T-helper 1 cell treated with Interleukin-12 subunit alpha and Interleukin-12 subunit beta and Interleukin-4 antibody, amounts not matched to agents 30 μg/mL and 1 μg/mL, for 36 hours (primary cell): ENCODE measurements around the gene RRAD.
"Not testable (repeated sequence)": the region's sequence is repeated elsewhere in the genome, so short reads cannot be mapped to it uniquely, and the experiment has no call there.

ENCODE experiments used
- H3K27ac Mint-ChIP-seq: one replicate; pipeline ENCODE4 v1.8.0; 2021; ENCODE audit warnings: mild to moderate bottlenecking, mixed read lengths
- H3K27me3 Mint-ChIP-seq: one replicate; pipeline ENCODE4 v1.8.0; 2021; ENCODE audit warnings: low read depth, mixed read lengths
- H3K36me3 Mint-ChIP-seq: one replicate; pipeline ENCODE4 v1.8.0; 2021; ENCODE audit warnings: low read depth, mixed read lengths
- H3K4me1 Mint-ChIP-seq: one replicate; pipeline ENCODE4 v1.8.0; 2021; ENCODE audit warnings: low read depth, mixed read lengths
- H3K4me3 Mint-ChIP-seq: one replicate; pipeline ENCODE4 v1.8.0; 2021; ENCODE audit warnings: mild to moderate bottlenecking, moderate library complexity, mixed read lengths
- H3K9me3 Mint-ChIP-seq: one replicate; pipeline ENCODE4 v1.8.0; 2021; ENCODE audit warnings: mixed read lengths

The RRAD gene

DNA sequence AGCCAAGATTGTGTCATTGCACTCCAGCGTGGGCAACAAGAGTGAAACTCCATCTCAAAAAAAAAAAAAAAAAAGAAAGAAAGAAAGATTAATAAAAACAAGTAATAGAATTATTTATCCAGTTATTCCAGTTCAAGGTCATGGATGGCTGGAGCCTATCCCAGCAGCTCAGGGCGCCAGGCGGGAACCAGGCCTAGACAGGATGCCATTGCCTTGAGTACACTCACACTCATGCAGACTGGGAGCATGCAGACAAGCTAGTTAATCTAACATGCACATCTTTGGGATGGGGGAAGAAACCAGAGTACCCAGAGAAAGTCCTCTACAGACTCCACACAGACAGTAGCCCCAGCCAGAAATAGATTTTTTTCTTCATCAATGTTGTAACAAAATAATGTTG lies 27.1 kb downstream of the RRAD start:
- Mint-ChIP-seq H3K4me1 (peaks cover 14% of the 10 kb centered on the region), H3K9me3 (no peaks in the 10 kb centered on the region), H3K4me3 (no peak overlapping the region), H3K36me3 (peaks cover under 1% of the 10 kb centered on the region), H3K27me3 (no peaks in the 10 kb centered on the region), H3K27ac (no peak overlapping the region)

DNA sequence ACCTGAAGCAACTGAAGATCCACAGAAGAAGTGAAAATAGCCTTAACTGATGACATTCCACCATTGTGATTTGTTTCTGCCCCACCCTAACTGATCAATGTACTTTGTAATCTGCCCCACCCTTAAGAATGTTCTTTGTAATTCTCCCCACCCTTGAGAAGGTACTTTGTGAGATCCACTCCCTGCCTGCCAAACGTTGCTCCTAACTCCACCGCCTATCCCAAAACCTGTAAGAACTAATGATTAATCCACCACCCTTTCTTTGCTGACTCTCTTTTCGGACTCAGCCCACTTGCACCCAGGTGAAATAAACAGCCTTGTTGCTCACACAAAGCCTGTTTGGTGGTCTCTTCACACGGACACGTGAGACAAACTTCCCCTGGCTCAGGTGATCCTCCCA lies 28.7 kb downstream of the RRAD start:
- H3K36me3 Mint-ChIP-seq, H3K4me3 Mint-ChIP-seq, H3K9me3 Mint-ChIP-seq, H3K27ac Mint-ChIP-seq, H3K27me3 Mint-ChIP-seq: not testable (repeated sequence)
- H3K4me1 Mint-ChIP-seq, result peaks cover 22% of the 10 kb centered on the region

DNA sequence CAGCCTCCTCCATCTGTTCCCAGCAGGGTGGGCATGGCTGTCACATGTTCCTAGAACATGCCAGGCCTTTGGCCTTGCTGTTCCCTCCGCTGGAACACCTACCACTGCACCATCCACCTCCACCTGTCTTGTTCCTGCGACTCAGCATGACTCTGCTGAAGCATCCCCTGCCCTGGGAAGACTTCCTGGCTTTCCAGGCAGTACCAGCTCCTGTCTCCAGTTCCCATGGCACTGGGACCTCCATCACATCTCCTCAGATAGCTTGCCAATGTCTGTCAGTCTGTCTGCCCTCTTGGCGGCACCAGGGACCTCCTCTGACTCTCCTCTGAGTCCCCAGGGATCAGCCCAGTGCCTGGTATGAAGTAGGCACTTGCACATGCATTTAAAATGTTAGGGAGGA lies 29.3 kb downstream of the RRAD start:
- Mint-ChIP-seq H3K27ac (no peak overlapping the region), H3K4me3 (no peak overlapping the region), H3K4me1 (peaks cover 22% of the 10 kb centered on the region), H3K9me3 (no peaks in the 10 kb centered on the region), H3K27me3 (no peaks in the 10 kb centered on the region), H3K36me3 (peaks cover 3% of the 10 kb centered on the region)

DNA sequence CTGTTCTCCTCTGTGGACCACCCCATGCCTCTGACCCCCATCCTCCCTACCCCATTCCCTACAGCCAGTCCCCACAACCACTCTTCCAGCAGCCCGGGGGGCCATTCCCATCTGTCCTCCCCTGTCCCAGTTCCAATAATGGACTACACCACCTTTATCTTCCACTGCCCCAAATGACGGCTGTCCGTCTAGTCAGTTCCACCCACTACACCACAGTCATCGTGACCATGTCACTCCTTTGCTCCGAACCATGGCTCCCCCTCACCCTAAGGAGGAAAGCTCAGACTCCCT lies 29.7 kb downstream of the RRAD start:
- Mint-ChIP-seq H3K4me1 (peaks cover 22% of the 10 kb centered on the region), H3K4me3 (no peak overlapping the region), H3K27me3 (no peaks in the 10 kb centered on the region), H3K36me3 (peaks cover 3% of the 10 kb centered on the region), H3K27ac (no peak overlapping the region), H3K9me3 (no peaks in the 10 kb centered on the region)

DNA sequence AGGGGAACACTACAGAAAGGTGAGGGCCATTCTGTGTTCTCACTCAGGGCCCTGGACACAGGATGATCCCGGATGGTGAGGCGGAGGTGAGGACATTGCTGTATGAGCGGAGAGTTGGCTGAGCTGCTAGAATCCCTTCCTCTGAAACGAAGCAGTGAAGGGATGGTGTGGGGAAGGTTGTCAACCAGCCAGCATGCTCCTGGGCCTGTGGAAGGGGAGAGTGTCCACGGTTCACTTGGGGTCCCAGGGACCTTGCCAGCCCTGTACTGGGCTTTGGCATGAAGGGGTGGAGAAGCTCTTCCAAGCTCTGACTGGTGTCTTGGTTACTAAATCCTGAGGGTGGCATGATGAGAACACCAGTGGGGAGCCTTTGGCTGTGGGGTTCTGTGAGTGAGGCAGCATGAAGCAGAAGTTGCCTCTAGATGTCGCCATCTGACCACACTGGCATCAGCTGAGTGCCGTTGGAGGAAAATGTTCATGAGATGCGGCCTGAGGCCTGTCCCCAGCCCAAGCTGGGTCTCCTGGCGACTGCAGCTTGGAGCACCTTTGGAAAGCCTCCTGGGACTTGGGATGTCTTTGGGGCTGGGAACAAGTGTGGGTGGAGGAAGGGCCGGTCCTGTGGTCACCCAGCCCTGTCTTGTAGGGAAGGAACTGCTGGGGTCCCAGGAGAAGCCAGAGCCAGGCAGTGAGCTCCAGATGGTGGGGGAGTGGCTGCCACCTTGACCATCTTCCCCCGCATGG lies 30.2 kb downstream of the RRAD start:
- Mint-ChIP-seq H3K4me1 (peaks cover 22% of the 10 kb centered on the region), H3K9me3 (no peaks in the 10 kb centered on the region), H3K27me3 (no peaks in the 10 kb centered on the region), H3K27ac (peak overlapping the region; percentile 28), H3K36me3 (peaks cover 3% of the 10 kb centered on the region), H3K4me3 (no peak overlapping the region)

DNA sequence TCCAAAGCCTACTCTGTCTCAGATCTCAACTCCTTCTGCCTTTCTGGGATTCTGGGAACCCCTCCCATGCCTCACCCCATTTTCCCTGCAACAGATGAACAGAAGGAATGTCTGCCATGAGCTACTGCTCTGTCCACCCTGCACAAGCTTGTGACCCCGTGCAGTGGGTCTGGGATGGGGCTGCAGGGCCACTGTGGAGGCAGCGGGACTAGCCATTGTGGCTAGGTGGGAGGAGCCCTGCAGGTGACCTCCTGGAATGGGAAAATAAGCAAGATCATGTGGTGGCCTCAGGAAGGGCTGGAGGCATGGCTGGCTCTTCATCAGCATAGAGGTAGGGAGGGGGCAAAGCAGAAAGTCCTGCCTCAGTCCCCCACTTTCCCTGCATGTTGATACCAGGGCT lies 31.3 kb downstream of the RRAD start:
- no peaks in the 10 kb centered on the region for H3K9me3 Mint-ChIP-seq
- no peaks in the 10 kb centered on the region for H3K27me3 Mint-ChIP-seq

DNA sequence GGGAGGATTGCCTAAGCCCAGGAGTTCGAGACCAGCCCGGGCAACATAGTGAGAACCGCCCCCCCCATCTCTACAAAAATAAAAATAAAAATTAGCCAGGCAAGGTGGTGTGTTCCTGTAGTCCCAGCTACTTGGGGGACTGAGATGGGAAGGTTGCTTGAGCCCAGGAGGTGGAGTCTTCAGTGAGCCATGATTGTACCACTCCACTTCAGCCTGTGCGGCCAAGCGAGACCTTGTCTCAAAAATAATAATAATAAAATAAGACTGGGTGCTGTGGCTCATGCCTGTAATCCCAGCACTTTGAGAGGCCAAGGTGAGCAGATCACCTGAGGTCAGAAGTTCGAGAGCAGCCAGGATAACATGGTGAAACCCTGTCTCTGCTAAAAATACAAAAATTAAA lies 33.5 kb downstream of the RRAD start:
- H3K9me3 Mint-ChIP-seq, result no peaks in the 10 kb centered on the region
- peaks cover 29% of the 10 kb centered on the region for H3K4me1 Mint-ChIP-seq
- no peak overlapping the region for H3K27ac Mint-ChIP-seq
- no peaks in the 10 kb centered on the region for H3K27me3 Mint-ChIP-seq
- H3K4me3 Mint-ChIP-seq, result no peak overlapping the region
- H3K36me3 Mint-ChIP-seq, result peaks cover 10% of the 10 kb centered on the region

More for the DNA sequence above, 31.3 kb downstream of the RRAD start:
- Mint-ChIP-seq H3K4me1 (peaks cover 22% of the 10 kb centered on the region), H3K4me3 (no peak overlapping the region), H3K36me3 (peaks cover 3% of the 10 kb centered on the region), H3K27ac (peak overlapping the region; percentile 33)

DNA sequence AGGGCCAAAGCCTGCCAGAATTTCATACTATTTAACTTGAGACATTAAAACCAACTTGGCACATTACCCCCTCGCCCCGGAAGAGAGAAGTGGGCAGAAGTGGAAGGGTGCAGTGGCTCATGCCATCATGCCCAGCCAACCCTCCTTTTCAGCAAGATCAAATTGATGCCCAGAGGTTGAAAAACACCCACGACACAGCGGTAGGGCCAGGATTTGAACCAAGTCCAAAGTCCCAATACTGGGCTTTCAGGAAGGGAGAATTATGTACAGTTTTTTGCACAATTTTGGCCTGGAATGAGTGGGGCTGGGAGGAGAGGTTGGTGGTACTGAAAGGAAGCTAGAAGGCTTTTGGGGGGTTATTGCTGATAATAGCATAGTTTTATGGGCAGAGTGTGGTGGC lies 34.0 kb downstream of the RRAD start:
- H3K27ac Mint-ChIP-seq, result no peak overlapping the region
- H3K4me3 Mint-ChIP-seq, result no peak overlapping the region
- H3K9me3 Mint-ChIP-seq, result no peaks in the 10 kb centered on the region
- H3K36me3 Mint-ChIP-seq, result peaks cover 13% of the 10 kb centered on the region
- no peaks in the 10 kb centered on the region for H3K27me3 Mint-ChIP-seq
- H3K4me1 Mint-ChIP-seq, result peaks cover 31% of the 10 kb centered on the region

DNA sequence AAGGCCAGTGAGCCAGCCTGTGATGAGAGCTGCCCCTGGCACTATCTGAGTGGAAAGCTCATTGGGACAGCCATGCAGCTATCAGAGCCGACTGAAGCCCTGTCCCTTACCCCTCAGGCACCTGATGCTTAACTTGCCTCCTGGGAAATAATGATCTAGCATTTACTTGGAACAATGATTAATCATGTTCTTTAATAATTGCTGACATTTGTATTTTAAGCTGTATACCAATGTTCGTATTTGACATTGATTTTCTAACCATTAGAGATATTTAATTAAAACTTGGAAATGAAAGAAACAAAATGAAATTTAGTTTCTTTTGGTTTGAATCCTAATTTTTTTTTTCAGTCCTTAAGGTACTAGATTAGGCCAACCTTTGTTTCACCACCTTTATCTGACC lies 34.5 kb downstream of the RRAD start:
- H3K27ac Mint-ChIP-seq, result no peak overlapping the region
- no peaks in the 10 kb centered on the region for H3K9me3 Mint-ChIP-seq
- H3K36me3 Mint-ChIP-seq, result peaks cover 13% of the 10 kb centered on the region
- no peak overlapping the region for H3K4me3 Mint-ChIP-seq
- H3K4me1 Mint-ChIP-seq, result peaks cover 30% of the 10 kb centered on the region
- H3K27me3 Mint-ChIP-seq, result no peaks in the 10 kb centered on the region

DNA sequence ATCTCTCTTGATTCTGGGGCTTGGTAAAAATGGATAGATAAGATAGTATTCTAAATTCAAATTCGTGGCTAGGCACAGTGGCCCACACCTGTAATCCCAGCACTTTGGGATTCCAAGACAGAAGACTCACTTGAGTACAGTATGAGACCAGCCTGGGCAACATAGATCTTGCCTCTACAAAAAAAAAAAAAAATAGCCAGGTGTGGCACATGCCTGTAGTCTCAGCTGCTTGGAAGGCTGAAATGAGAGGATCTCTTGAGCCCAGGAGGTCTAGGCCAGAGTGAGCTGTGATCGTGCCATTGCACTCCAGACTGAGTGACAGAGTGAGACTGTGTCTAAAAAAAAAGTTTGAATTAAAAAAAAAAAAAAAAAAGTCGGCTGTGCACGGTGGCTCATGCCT lies 35.7 kb downstream of the RRAD start:
- Mint-ChIP-seq H3K36me3 (peaks cover 22% of the 10 kb centered on the region), H3K4me3 (no peak overlapping the region), H3K9me3 (no peaks in the 10 kb centered on the region), H3K27ac (no peak overlapping the region), H3K27me3 (no peaks in the 10 kb centered on the region), H3K4me1 (peaks cover 30% of the 10 kb centered on the region)

DNA sequence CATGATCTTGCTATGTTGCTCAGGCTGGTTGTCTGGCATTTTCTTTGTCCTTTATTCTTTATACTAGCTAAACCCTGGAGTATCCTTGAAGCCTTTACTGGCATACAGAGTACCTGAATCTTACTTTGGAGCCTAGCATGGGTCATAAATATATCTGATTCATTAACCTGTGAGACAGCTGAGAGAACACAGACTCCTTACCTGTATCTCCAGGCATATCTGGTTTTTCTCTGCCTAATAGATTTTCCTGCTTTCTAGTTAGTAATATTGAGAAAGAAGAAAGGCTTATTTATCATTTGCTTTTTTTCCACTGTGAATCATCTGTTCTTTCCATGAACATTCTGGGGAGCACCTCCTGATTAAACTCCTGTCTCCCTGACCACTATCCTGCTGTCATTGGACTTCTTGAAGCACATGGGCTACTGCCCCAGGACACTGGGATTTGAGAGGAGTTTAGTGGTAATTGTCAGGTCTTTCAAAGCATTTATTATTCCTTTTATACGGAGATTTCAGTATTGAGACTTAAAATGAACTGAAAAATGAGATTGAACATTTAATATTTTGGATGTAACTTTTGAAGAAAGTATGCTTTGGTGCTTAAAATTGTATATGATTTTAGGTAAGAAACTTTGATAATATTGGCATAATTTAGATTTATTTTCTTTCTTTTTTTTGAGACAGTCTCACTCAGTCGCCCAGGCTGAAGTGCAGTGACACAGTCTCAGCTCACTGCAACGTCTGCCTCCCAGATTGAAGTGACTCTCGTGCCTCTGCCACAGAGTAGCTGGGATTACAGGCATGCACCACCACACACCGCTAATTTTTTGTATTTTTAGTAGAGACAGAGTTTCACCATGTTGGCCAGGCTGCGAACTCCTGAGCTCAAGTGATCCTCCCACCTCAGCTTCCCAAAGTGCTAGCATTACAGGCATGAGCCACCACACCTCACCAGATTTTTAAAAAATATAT lies 36.4 kb downstream of the RRAD start:
- peaks cover 25% of the 10 kb centered on the region for H3K36me3 Mint-ChIP-seq
- H3K27ac Mint-ChIP-seq, result no peak overlapping the region
- no peaks in the 10 kb centered on the region for H3K27me3 Mint-ChIP-seq
- peaks cover 28% of the 10 kb centered on the region for H3K4me1 Mint-ChIP-seq
- H3K9me3 Mint-ChIP-seq, result no peaks in the 10 kb centered on the region
- H3K4me3 Mint-ChIP-seq, result no peak overlapping the region

DNA sequence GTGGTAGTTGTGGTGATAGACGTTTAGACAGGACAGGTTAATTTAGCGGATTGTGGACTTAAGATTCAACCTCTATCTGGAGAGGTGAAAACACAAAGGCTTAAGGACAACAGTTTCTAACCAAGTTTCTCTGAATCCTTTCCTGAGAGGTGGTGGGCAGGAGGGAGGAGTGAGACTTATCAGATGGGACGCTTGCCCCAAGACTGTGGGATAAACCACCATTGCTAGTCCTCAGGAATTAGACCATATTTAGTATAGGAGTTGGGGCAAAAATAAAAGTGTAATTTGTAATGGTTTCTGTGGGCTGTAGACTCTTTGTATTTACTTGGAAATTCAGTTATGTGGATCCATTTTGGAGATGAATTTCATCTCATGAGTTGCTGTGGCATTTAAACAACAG lies 38.4 kb downstream of the RRAD start:
- Mint-ChIP-seq H3K36me3 (peaks cover 23% of the 10 kb centered on the region), H3K9me3 (no peaks in the 10 kb centered on the region), H3K4me1 (peaks cover 27% of the 10 kb centered on the region), H3K4me3 (no peak overlapping the region), H3K27me3 (no peaks in the 10 kb centered on the region), H3K27ac (no peak overlapping the region)

DNA sequence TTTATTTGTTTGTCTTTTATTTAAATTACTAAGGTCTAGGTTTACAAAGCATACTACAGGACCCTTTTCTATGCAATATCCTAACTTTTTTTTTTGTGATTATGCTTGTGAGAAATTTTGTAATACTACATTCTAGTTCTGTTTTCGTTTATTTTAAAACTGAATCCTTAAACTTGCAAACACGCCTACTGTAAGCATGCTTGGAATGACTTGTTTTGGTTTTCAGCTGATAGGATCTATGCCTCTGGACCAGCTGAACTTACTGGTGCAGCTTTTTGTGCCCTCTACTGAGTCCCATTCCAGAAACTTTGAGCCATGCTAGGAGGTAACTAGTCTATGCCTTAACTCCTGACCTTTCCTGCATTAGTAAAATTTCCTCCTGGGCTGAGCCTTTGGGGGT lies 39.0 kb downstream of the RRAD start:
- Mint-ChIP-seq H3K27me3 (no peaks in the 10 kb centered on the region), H3K27ac (no peak overlapping the region), H3K4me3 (no peak overlapping the region), H3K9me3 (no peaks in the 10 kb centered on the region), H3K36me3 (peaks cover 23% of the 10 kb centered on the region), H3K4me1 (peaks cover 28% of the 10 kb centered on the region)

DNA sequence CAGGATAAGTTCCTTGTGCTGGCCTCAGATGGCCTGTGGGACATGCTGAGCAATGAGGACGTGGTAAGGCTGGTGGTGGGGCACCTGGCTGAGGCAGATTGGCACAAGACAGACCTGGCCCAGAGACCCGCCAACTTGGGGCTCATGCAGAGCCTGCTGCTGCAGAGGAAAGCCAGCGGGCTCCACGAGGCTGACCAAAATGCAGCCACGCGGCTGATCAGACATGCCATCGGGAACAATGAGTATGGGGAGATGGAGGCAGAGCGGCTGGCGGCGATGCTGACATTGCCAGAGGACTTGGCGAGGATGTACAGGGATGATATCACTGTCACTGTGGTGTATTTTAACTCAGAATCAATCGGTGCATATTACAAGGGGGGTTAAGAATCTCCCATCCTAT lies 39.8 kb downstream of the RRAD start:
- peaks cover 23% of the 10 kb centered on the region for H3K36me3 Mint-ChIP-seq
- H3K27me3 Mint-ChIP-seq, result no peaks in the 10 kb centered on the region
- H3K27ac Mint-ChIP-seq, result no peak overlapping the region
- H3K9me3 Mint-ChIP-seq, result no peaks in the 10 kb centered on the region
- H3K4me3 Mint-ChIP-seq, result no peak overlapping the region
- H3K4me1 Mint-ChIP-seq, result peaks cover 28% of the 10 kb centered on the region

DNA sequence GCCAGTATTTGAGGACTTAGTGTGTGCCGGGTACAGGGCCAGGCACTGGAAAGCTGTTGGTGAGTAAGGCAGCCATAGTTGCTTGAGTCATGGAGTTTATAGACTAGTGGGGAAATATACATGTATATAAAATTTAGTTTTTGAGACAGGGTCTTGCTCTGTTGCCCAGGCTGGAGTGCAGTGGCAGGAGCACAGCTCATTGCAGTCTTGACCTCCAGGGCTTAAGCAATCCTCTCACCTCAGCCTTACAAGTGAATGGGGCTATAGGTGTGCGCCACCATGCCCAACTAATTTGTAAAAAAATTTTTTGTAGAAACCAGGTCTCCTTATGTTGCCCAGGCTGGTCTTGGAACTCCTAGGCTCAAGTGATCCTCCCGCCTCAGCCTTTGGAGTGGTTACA lies 42.6 kb downstream of the RRAD start:
- no peaks in the 10 kb centered on the region for H3K9me3 Mint-ChIP-seq
- H3K4me3 Mint-ChIP-seq, result no peak overlapping the region

More for the DNA sequence above, 42.6 kb downstream of the RRAD start:
- H3K27me3 Mint-ChIP-seq, result no peaks in the 10 kb centered on the region
- no peak overlapping the region for H3K27ac Mint-ChIP-seq
- peaks cover 22% of the 10 kb centered on the region for H3K36me3 Mint-ChIP-seq
- H3K4me1 Mint-ChIP-seq, result peaks cover 49% of the 10 kb centered on the region
